H9 (cell line): ENCODE measurements around the gene IL31. TPM values are rescaled to one million over a fixed set of nuclear protein-coding genes. Genes with fewer than 3 reads are reported as not detected.

Experiments
- DNase-seq: peaks from one replicate; pipeline ENCODE4 v3.0.0-alpha.2; 2017
- H2AFZ ChIP-seq: one replicate; pipeline ENCODE4 v1.6.1; 2013; ENCODE audit warnings: mild to moderate bottlenecking, low read length, control low read depth, moderate library complexity
- H2AK5ac ChIP-seq: 2 replicates; pipeline ENCODE4 v1.6.1; 2013; ENCODE audit warnings: low read length, control low read depth, mixed read lengths; ENCODE audit not compliant: insufficient read length
- H2BK120ac ChIP-seq: one replicate; pipeline ENCODE4 v1.6.1; 2013; ENCODE audit warnings: low read depth, mild to moderate bottlenecking, low read length, control low read depth, inconsistent platforms; ENCODE audit not compliant: poor library complexity, severe bottlenecking
- H2BK12ac ChIP-seq: 2 replicates; pipeline ENCODE4 v1.6.1; 2013; ENCODE audit warnings: low read length, control low read depth, mixed read lengths, low read depth; ENCODE audit not compliant: insufficient read length
- H2BK15ac ChIP-seq: 2 replicates; pipeline ENCODE4 v1.6.1; 2013; ENCODE audit warnings: low read depth, low read length, control low read depth
- H2BK20ac ChIP-seq: one replicate; pipeline ENCODE4 v1.6.1; 2013; ENCODE audit warnings: low read depth, mild to moderate bottlenecking, low read length, control low read depth, inconsistent platforms; ENCODE audit not compliant: poor library complexity, severe bottlenecking
- H2BK5ac ChIP-seq: 2 replicates; pipeline ENCODE4 v1.6.1; 2013; ENCODE audit warnings: low read length, control low read depth, mixed read lengths; ENCODE audit not compliant: insufficient read length
- H3K14ac ChIP-seq: 2 replicates; pipeline ENCODE4 v1.6.1; 2013; ENCODE audit warnings: low read length, control low read depth; ENCODE audit not compliant: insufficient read depth
- H3K18ac ChIP-seq: 2 replicates; pipeline ENCODE4 v1.6.1; 2013; ENCODE audit warnings: low read depth, mild to moderate bottlenecking, mixed read lengths, low read length, control low read depth; ENCODE audit not compliant: insufficient read length
- H3K23ac ChIP-seq: 2 replicates; pipeline ENCODE4 v1.6.1; 2013; ENCODE audit warnings: low read length, control low read depth, mixed read lengths, low read depth; ENCODE audit not compliant: insufficient read length
- H3K23me2 ChIP-seq: 2 replicates; pipeline ENCODE4 v1.6.1; 2013; ENCODE audit warnings: low read depth, mild to moderate bottlenecking, mixed read lengths, low read length, control low read depth; ENCODE audit not compliant: insufficient read length, poor library complexity, severe bottlenecking
- H3K27ac ChIP-seq: 2 replicates; pipeline ENCODE4 v1.5.1; 2013; ENCODE audit warnings: low read length, control low read depth, mixed read lengths, low read depth; ENCODE audit not compliant: insufficient read length
- H3K27me3 ChIP-seq: 2 replicates; pipeline ENCODE4 v1.6.1; 2013; ENCODE audit warnings: low read length, control low read depth, inconsistent platforms; ENCODE audit not compliant: insufficient read depth
- H3K4ac ChIP-seq: 2 replicates; pipeline ENCODE4 v1.6.1; 2013; ENCODE audit warnings: low read depth, mild to moderate bottlenecking, control low read depth, inconsistent platforms, low read length, moderate library complexity
- H3K4me1 ChIP-seq: 2 replicates; pipeline ENCODE4 v1.6.1; 2013; ENCODE audit warnings: low read length, control low read depth, inconsistent platforms; ENCODE audit not compliant: insufficient read depth
- H3K4me2 ChIP-seq: 2 replicates; pipeline ENCODE4 v1.6.1; 2013; ENCODE audit warnings: low read length, control low read depth, mixed read lengths; ENCODE audit not compliant: insufficient read length, insufficient read depth
- H3K56ac ChIP-seq: 2 replicates; pipeline ENCODE4 v1.6.1; 2013; ENCODE audit warnings: low read depth, mild to moderate bottlenecking, mixed read lengths, low read length, control low read depth; ENCODE audit not compliant: insufficient read length
- H3K79me1 ChIP-seq: 2 replicates; pipeline ENCODE4 v1.6.1; 2013; ENCODE audit warnings: low read depth, mild to moderate bottlenecking, moderate library complexity, low read length, control low read depth, inconsistent platforms; ENCODE audit not compliant: insufficient read depth, poor library complexity, severe bottlenecking
- H3K79me2 ChIP-seq: 2 replicates; pipeline ENCODE4 v1.6.1; 2013; ENCODE audit warnings: low read length, control low read depth, inconsistent platforms; ENCODE audit not compliant: insufficient read depth
- H3K9ac ChIP-seq: 2 replicates; pipeline ENCODE4 v1.6.1; 2013; ENCODE audit warnings: low read length, control low read depth, mixed read lengths; ENCODE audit not compliant: insufficient read length; ENCODE audit errors: extremely low read depth
- H3K9me3 ChIP-seq: one replicate; pipeline ENCODE4 v1.6.1; 2013; ENCODE audit warnings: low read depth, low read length, inconsistent platforms; ENCODE audit not compliant: control insufficient read depth
- H3T11ph ChIP-seq: one replicate; pipeline ENCODE4 v1.6.1; 2013; ENCODE audit warnings: mild to moderate bottlenecking, low read length, control low read depth, inconsistent platforms
- H4K20me1 ChIP-seq: one replicate; pipeline ENCODE4 v1.6.1; 2013; ENCODE audit not compliant: control insufficient read depth, insufficient read length, insufficient read depth
- H4K5ac ChIP-seq: 2 replicates; pipeline ENCODE4 v1.6.1; 2013; ENCODE audit warnings: low read depth, mild to moderate bottlenecking, mixed read lengths, low read length, control low read depth; ENCODE audit not compliant: insufficient read length
- H4K8ac ChIP-seq: replicated peaks from 2 replicates; pipeline ENCODE4 v1.6.1; 2013; ENCODE audit warnings: low read length, control low read depth, mixed read lengths, low read depth; ENCODE audit not compliant: insufficient read length
- H4K91ac ChIP-seq: 2 replicates; pipeline ENCODE4 v1.6.1; 2013; ENCODE audit warnings: low read depth, mild to moderate bottlenecking, moderate library complexity, mixed read lengths, low read length, control low read depth; ENCODE audit not compliant: insufficient read length
- H3K27ac Mint-ChIP-seq, 3 experiments: 2 replicates in 2 of 3; 3 replicates in 1 of 3; pipeline ENCODE4 v1.8.0; 2020 to 2021; ENCODE audit warnings: mixed read lengths in 3 of 3, mild to moderate bottlenecking in 1 of 3, moderate library complexity in 1 of 3
- H3K27me3 Mint-ChIP-seq: 2 replicates; pipeline ENCODE4 v1.8.0; 2021; ENCODE audit warnings: low read depth, mild to moderate bottlenecking, moderate library complexity, mixed read lengths
- H3K36me3 Mint-ChIP-seq, 3 experiments: 2 replicates in 2 of 3; 3 replicates in 1 of 3; pipeline ENCODE4 v1.8.0; 2020 to 2021; ENCODE audit warnings: low read depth in 3 of 3, mixed read lengths in 3 of 3; ENCODE audit not compliant: insufficient read depth in 1 of 3
- H3K4me1 Mint-ChIP-seq, 2 experiments: 2 replicates each; pipeline ENCODE4 v1.8.0; 2020; ENCODE audit warnings: mixed read lengths in 2 of 2
- H3K4me3 Mint-ChIP-seq, 2 experiments: 2 replicates in 1 of 2; 3 replicates in 1 of 2; pipeline ENCODE4 v1.8.0; 2020 to 2021; ENCODE audit warnings: mild to moderate bottlenecking in 2 of 2, mixed read lengths in 2 of 2, moderate library complexity in 1 of 2
- H3K9me3 Mint-ChIP-seq, 2 experiments: 2 replicates in 1 of 2; 3 replicates in 1 of 2; pipeline ENCODE4 v1.8.0; 2020; ENCODE audit warnings: mild to moderate bottlenecking in 2 of 2, mixed read lengths in 2 of 2, moderate library complexity in 1 of 2
- WGBS: extraction: QIAGEN DNeasy Blood & Tissue Kit; methylation state at CpG from one replicate; pipeline ENCODE4 v1.1.7; 2013; ENCODE audit warnings: missing lambda C conversion rate, low lambda C conversion rate, mixed read lengths; ENCODE audit not compliant: insufficient read length; ENCODE audit errors: extremely low coverage; 5-methylcytosine and 5-hydroxymethylcytosine counted together
- total RNA-seq: library from RNA; stranded (reverse); gene quantifications from 2 replicates; pipeline ENCODE4 v1.2.1, GENCODE V29; 2021
- TF ChIP-seq, protein P1 (sequence below): fragments of 200-600 bp; sonication (generic); conservative IDR thresholded peaks from 3 replicates; pipeline ENCODE4 v1.8.0; 2021; ENCODE audit warnings: antibody characterized with exemption, mild to moderate bottlenecking

The IL31 gene
- total RNA-seq, 1 experiment from 2014 or later = not detected

DNA sequence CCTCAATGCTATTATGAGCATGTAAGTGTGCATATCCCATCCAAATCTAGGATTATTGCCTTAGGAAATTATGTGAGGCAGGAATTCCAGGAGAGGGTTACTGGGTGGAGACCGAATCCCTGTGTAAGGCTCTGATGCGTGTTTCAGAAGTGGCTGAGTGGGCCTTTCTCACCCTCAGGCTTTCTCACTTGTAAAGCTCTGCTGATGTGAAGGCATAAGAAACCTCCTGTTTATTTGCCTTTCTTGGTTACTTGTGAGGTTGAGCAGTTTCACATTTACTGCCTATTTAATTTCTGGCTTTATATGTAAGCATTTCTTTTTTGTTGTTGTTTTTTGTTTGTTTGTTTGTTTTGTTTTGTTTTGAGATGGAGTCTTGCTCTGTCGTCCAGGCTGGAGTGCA is 11.0 kb downstream of the IL31 start:
- Histone ChIP-seq H3K23me2 (no peaks in the 10 kb centered on the region), H4K5ac (no peak overlapping the region), H2BK15ac (no peak overlapping the region), H2BK12ac (no peak overlapping the region), H2BK120ac (no peak overlapping the region), H2BK5ac (no peak overlapping the region), H2AFZ (no peak overlapping the region), H3K9me3 (no peaks in the 10 kb centered on the region), H3K14ac (no peak overlapping the region), H3K79me2 (no peaks in the 10 kb centered on the region), H3K4me1 (no peaks in the 10 kb centered on the region), H3K18ac (no peak overlapping the region), H3K23ac (no peak overlapping the region), H3T11ph (no peak overlapping the region), H3K4ac (no peak overlapping the region), H2BK20ac (no peak overlapping the region), H3K9ac (no peak overlapping the region), H3K4me2 (no peak overlapping the region), H4K20me1 (no peaks in the 10 kb centered on the region), H3K27me3 (no peaks in the 10 kb centered on the region), H3K27ac (no peak overlapping the region), H4K91ac (no peak overlapping the region), H3K79me1 (no peaks in the 10 kb centered on the region), H2AK5ac (no peak overlapping the region), H4K8ac (no peak overlapping the region), H3K56ac (no peak overlapping the region)
- H3K9me3 Mint-ChIP-seq = no peaks in the 10 kb centered on the region
- TF ChIP-seq, protein P1, sequence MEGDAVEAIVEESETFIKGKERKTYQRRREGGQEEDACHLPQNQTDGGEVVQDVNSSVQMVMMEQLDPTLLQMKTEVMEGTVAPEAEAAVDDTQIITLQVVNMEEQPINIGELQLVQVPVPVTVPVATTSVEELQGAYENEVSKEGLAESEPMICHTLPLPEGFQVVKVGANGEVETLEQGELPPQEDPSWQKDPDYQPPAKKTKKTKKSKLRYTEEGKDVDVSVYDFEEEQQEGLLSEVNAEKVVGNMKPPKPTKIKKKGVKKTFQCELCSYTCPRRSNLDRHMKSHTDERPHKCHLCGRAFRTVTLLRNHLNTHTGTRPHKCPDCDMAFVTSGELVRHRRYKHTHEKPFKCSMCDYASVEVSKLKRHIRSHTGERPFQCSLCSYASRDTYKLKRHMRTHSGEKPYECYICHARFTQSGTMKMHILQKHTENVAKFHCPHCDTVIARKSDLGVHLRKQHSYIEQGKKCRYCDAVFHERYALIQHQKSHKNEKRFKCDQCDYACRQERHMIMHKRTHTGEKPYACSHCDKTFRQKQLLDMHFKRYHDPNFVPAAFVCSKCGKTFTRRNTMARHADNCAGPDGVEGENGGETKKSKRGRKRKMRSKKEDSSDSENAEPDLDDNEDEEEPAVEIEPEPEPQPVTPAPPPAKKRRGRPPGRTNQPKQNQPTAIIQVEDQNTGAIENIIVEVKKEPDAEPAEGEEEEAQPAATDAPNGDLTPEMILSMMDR = no peak
- no peaks in the 10 kb centered on the region for H3K36me3 Mint-ChIP-seq
- DNase-seq = no peak
- peaks cover 5 to 6% of the 10 kb centered on the region in 2 experiments; a peak in 2 of 4 replicates for H3K4me1 Mint-ChIP-seq
- H3K27ac Mint-ChIP-seq = 0 out of 7 replicates have a peak overlapping the region, but pooled peaks of 1 of the 3 experiments have one; percentile 55
- peaks cover 3% of the 10 kb centered on the region for H3K27me3 Mint-ChIP-seq
- H3K4me3 Mint-ChIP-seq = no peak overlapping the region
- WGBS = no CpG with 5 or more reads among the region's 3 CpGs
